GM12878 (cell line): ENCODE results near the gene CLEC4G. TPM values are rescaled to one million over a fixed set of nuclear protein-coding genes. Genes with fewer than 3 reads are reported as not detected.

Experiments used
- ATAC-seq: fragments of 200-7000 bp; cut with Tn5 transposase; 3 replicates; pipeline ENCODE4 v1.9.1; 2020; ENCODE audit warnings: mild to moderate bottlenecking, moderate library complexity
- BruUV-seq: library from RNA; stranded (reverse); fragments of 400-500 nt; replicated peaks from 2 replicates; lab custom pipeline; 2021; lab: Mats Ljungman, UMichigan
- CTCF ChIA-PET: fragments of 300-600 bp; sonication (Branson Sonifier 250); formaldehyde crosslinking; extraction: SDS; loops from one replicate; lab custom pipeline; 2021; ENCODE audit warnings: inconsistent platforms; lab: Yijun Ruan, JAX
- POLR2A ChIA-PET: fragments of 350-600 bp; formaldehyde crosslinking; extraction: SDS; loops from one replicate; lab custom pipeline; 2021; ENCODE audit warnings: inconsistent platforms; lab: Charles Lee
- RAD21 ChIA-PET: fragments of 300-600 bp; sonication (Branson Sonifier 250); formaldehyde crosslinking; loops from one replicate; lab custom pipeline; 2023; ENCODE audit warnings: antibody characterized with exemption; ENCODE audit not compliant: unreplicated experiment; lab: Charles Lee
- SMC1A ChIA-PET: fragments of 300-600 bp; sonication (Branson Sonifier 250); formaldehyde crosslinking; loops from one replicate; lab custom pipeline; 2023; ENCODE audit not compliant: unreplicated experiment, uncharacterized antibody; lab: Charles Lee
- DNase-seq: peaks from one replicate; pipeline ENCODE4 v3.0.0-alpha.2; 2011; ENCODE audit warnings: low read depth, low spot score
- FAIRE-seq: peaks from 3 replicates; lab custom pipeline; 2011; peaks lifted over from hg19 to GRCh38; lab: Jason Lieb, UNC
- H2AFZ ChIP-seq: 2 replicates; pipeline ENCODE4 v1.6.0; 2011; ENCODE audit warnings: low read depth, low read length, control low read depth; ENCODE audit not compliant: control insufficient read depth
- H3K27ac ChIP-seq: 2 replicates; pipeline ENCODE4 v1.5.1; 2011; ENCODE audit warnings: control low read depth; ENCODE audit not compliant: control insufficient read depth, insufficient read depth
- H3K27me3 ChIP-seq, 2 experiments: replicated peaks in 1 of 2; 2 replicates each; pipeline versions ENCODE4 v1.6.0 to v1.6.1; 2011; ENCODE audit warnings: low read length in 1 of 2; ENCODE audit not compliant: control insufficient read depth in 2 of 2, insufficient read depth in 2 of 2
- H3K36me3 ChIP-seq, 2 experiments: 2 replicates each; pipeline ENCODE4 v1.5.1; 2011; ENCODE audit warnings: low read length in 1 of 2; ENCODE audit not compliant: control insufficient read depth in 2 of 2, insufficient read depth in 2 of 2
- H3K4me1 ChIP-seq: 2 replicates; pipeline ENCODE4 v1.6.1; 2011; ENCODE audit warnings: mild to moderate bottlenecking, low read length, moderate library complexity, mixed read lengths; ENCODE audit not compliant: control insufficient read depth, insufficient read depth
- H3K4me2 ChIP-seq: 2 replicates; pipeline ENCODE4 v1.6.0; 2011; ENCODE audit warnings: control low read depth; ENCODE audit not compliant: control insufficient read depth, insufficient read depth
- H3K4me3 ChIP-seq: fragments of 200-600 bp; sonication (generic); 2 replicates; pipeline ENCODE4 v1.5.1; 2016
- H3K79me2 ChIP-seq: 2 replicates; pipeline ENCODE4 v1.6.0; 2011; ENCODE audit warnings: low read length; ENCODE audit not compliant: control insufficient read depth, insufficient read depth
- H3K9ac ChIP-seq: 2 replicates; pipeline ENCODE4 v1.8.0; 2011; ENCODE audit warnings: low read length, control low read depth, mixed read lengths; ENCODE audit not compliant: control insufficient read depth, insufficient read depth
- H3K9me3 ChIP-seq: replicated peaks from 3 replicates; pipeline ENCODE4 v1.5.1; 2011; ENCODE audit warnings: mild to moderate bottlenecking, low read length; ENCODE audit not compliant: control insufficient read depth, insufficient read depth
- H4K20me1 ChIP-seq: 2 replicates; pipeline ENCODE4 v1.6.0; 2011; ENCODE audit not compliant: control insufficient read depth, insufficient read depth
- ATF2 ChIP-seq: IDR thresholded peaks from 2 replicates; pipeline ENCODE4 v1.6.1; 2012; ENCODE audit warnings: low read length, inconsistent platforms
- BRCA1 ChIP-seq: IDR thresholded peaks from 2 replicates; pipeline ENCODE4 v1.6.1; 2011; ENCODE audit warnings: low read depth, low read length, improper control_type of control experiment
- CHD2 ChIP-seq: IDR thresholded peaks from 2 replicates; pipeline ENCODE4 v1.6.1; 2011; ENCODE audit warnings: low read depth, low read length, improper control_type of control experiment, borderline replicate concordance
- FOXM1 ChIP-seq: IDR thresholded peaks from 2 replicates; pipeline ENCODE4 v1.6.1; 2012; ENCODE audit warnings: low read depth, mild to moderate bottlenecking, inconsistent platforms, low read length, moderate library complexity
- GATAD2B ChIP-seq: fragments of 450-650 bp; conservative IDR thresholded peaks from 2 replicates; pipeline ENCODE4 v1.6.1; 2017; ENCODE audit warnings: low read depth, mild to moderate bottlenecking, moderate library complexity
- IKZF2 ChIP-seq, 2 experiments: fragments of 450-650 bp; IDR thresholded peaks; 2 replicates each; pipeline ENCODE4 v1.6.1; 2017; ENCODE audit warnings: mild to moderate bottlenecking in 2 of 2, moderate library complexity in 2 of 2
- IRF4 ChIP-seq: IDR thresholded peaks from 2 replicates; pipeline ENCODE4 v1.6.1; 2011; ENCODE audit warnings: low read depth, low read length
- IRF5 ChIP-seq: fragments of 450-650 bp; IDR thresholded peaks from 2 replicates; pipeline ENCODE4 v1.6.1; 2017; ENCODE audit warnings: borderline replicate concordance
- JUND ChIP-seq: IDR thresholded peaks from 2 replicates; pipeline ENCODE4 v1.6.1; 2012; ENCODE audit warnings: low read depth, mild to moderate bottlenecking, low read length, improper control_type of control experiment, moderate library complexity
- MYC ChIP-seq: IDR thresholded peaks from 2 replicates; pipeline ENCODE4 v1.6.1; 2011; ENCODE audit warnings: mild to moderate bottlenecking, low read length, moderate library complexity, inconsistent platforms; ENCODE audit not compliant: insufficient read depth, insufficient replicate concordance, insufficient read length, severe bottlenecking
- RCOR1 ChIP-seq: conservative IDR thresholded peaks from 2 replicates; pipeline ENCODE4 v1.6.1; 2012; ENCODE audit warnings: low read depth, low read length, improper control_type of control experiment
- SIX5 ChIP-seq: IDR thresholded peaks from 2 replicates; pipeline ENCODE4 v1.6.1; 2011; ENCODE audit warnings: mild to moderate bottlenecking, low read depth, low read length, moderate library complexity; ENCODE audit not compliant: severe bottlenecking
- SUPT20H ChIP-seq: IDR thresholded peaks from 2 replicates; pipeline ENCODE4 v1.6.1; 2011; ENCODE audit warnings: low read depth, mild to moderate bottlenecking, low read length, moderate library complexity, borderline replicate concordance; ENCODE audit not compliant: control insufficient read depth
- TBL1XR1 ChIP-seq: IDR thresholded peaks from 2 replicates; pipeline ENCODE4 v1.6.1; 2012; ENCODE audit warnings: low read depth, low read length, improper control_type of control experiment
- ZBTB4 ChIP-seq: fragments of 450-650 bp; formaldehyde crosslinking; IDR thresholded peaks from 2 replicates; pipeline ENCODE4 v1.4.0; 2022; ENCODE audit warnings: mild to moderate bottlenecking, moderate library complexity
- ZNF24 ChIP-seq: fragments of 450-650 bp; IDR thresholded peaks from 2 replicates; pipeline ENCODE4 v1.6.1; 2017; ENCODE audit warnings: antibody characterized with exemption, mild to moderate bottlenecking
- WGBS: methylation state at CpG from one replicate; pipeline ENCODE4 v1.1.6; 2016; ENCODE audit warnings: low lambda C conversion rate; ENCODE audit not compliant: insufficient replicate concordance, insufficient coverage; ENCODE audit errors: missing lambda C conversion rate; 5-methylcytosine and 5-hydroxymethylcytosine counted together
- in situ Hi-C: fragments of 300-500 bp; cut with MboI; formaldehyde crosslinking; loops from 9 replicates; pipeline ENCODE4 v1.14.3; 2018; ENCODE audit warnings: mixed read lengths
- intact Hi-C: fragments of 100-400 bp; cut with micrococcal nuclease; formaldehyde crosslinking; loops from one replicate; pipeline ENCODE4 v1.14.2; 2022; ENCODE audit not compliant: unreplicated experiment
- polyA plus RNA-seq, 11 experiments: library from polyadenylated mRNA; depleted of rRNA in 4 of 11; unstranded in 6 of 11; stranded (reverse) in 5 of 11; fragments of >200 nt; fragmentation: Nextera tagmentation in 4 of 11; fragmentation: Illumina TruSeq in 1 of 11; extraction: Ambion mirVana in 4 of 11; extraction: Trizol in 1 of 11; gene quantifications; 1 replicate in 1 of 11; 2 replicates in 10 of 11; pipeline versions ENCODE4 v1.2.1 to v1.2.3, GENCODE V29; 2011 to 2016; ENCODE audit warnings: inconsistent platforms in 2 of 11, missing spikeins in 2 of 11, low read depth in 1 of 11
- total RNA-seq, 4 experiments: library from RNA; depleted of rRNA in 3 of 4; stranded (reverse); fragments of >200 nt in 3 of 4; fragmentation: Illumina TruSeq in 1 of 4; extraction: Trizol in 1 of 4; gene quantifications; 2 replicates each; pipeline versions ENCODE4 v1.2.1 to v1.2.3, GENCODE V29; 2013 to 2021

CLEC4G gene
- total and polyA plus RNA-seq, 10 of the 15 experiments (the other 5 are each of a cell fraction or from before 2014, with no cell fraction given) = 0.04 TPM; not detected in 9

GRCh38 chr19:7705387-7706187 is 26.3 kb downstream of the CLEC4G start:
- BruUV-seq = no TSS peak
- SMC1A ChIA-PET = interaction anchor here (0.7 to 1.2 kb wide), 6 partner anchors 10 to 137 kb away, joined by 3 to 4 read pairs (median 3); no protein-coding TSS in a partner anchor
- no peaks in the 10 kb centered on the region for H4K20me1 ChIP-seq
- RAD21 ChIA-PET = interaction anchor here (0.7 to 2.4 kb wide), 8 partner anchors 9 to 68 kb away, joined by 3 to 9 read pairs (median 6); partner anchors contain the start of gene TRAPPC5
- FAIRE-seq (peak; percentile 82), DNase-seq (peak; percentile 91), ATAC-seq (peak; percentile 66)
- in situ Hi-C loops = loop anchor here (10.0 kb wide), 2 partner anchors 521 to 1181 kb away; no protein-coding TSS in a partner anchor
- H3K9me3 ChIP-seq = no peaks in the 10 kb centered on the region; the same call in 2 of the 3 replicates
- no peaks in the 10 kb centered on the region for H3K27me3 ChIP-seq
- 3% methylated on average over 24 of the region's 24 CpGs for WGBS
- H3K79me2 ChIP-seq = peaks cover 12% of the 10 kb centered on the region
- CTCF ChIA-PET = interaction anchor here (0.6 to 1.3 kb wide), 4 partner anchors 9 to 325 kb away, joined by 3 to 10 read pairs (median 3); partner anchors contain the start of gene TRAPPC5
- H3K27ac ChIP-seq = peak overlapping the region; percentile 99
- peak overlapping the region; percentile 53; the same call in 1 of the 2 replicates for H3K4me3 ChIP-seq
- peak overlapping the region; percentile 56 for H2AFZ ChIP-seq
- POLR2A ChIA-PET = interaction anchor here (0.8 to 0.9 kb wide), 2 partner anchors 19 to 46 kb away, joined by 3 read pairs; no protein-coding TSS in a partner anchor
- intact Hi-C loops = loop anchor here (10.0 kb wide), 1 partner anchor 489 kb away; no protein-coding TSS in a partner anchor
- peak overlapping the region; percentile 82 for H3K9ac ChIP-seq
- peak overlapping the region; percentile 97 for H3K4me2 ChIP-seq
- no peaks in the 10 kb centered on the region for H3K36me3 ChIP-seq
- H3K4me1 ChIP-seq = peaks cover 83% of the 10 kb centered on the region
- TF ChIP-seq ATF2 = peak; percentile 96
- TF ChIP-seq ZBTB4 (CRISPR knock-in tag) = no peak
- no peak for TF ChIP-seq MYC
- TF ChIP-seq BRCA1 = no peak
- 0 out of 2 replicates have a peak, but pooled peaks have one; percentile 70 for TF ChIP-seq RCOR1
- TF ChIP-seq JUND = no peak
- TF ChIP-seq TBL1XR1 = peak; percentile 98
- peak; percentile 67 for TF ChIP-seq CHD2
- peak; percentile 98 for TF ChIP-seq IKZF2 (IDR thresholded peaks at IDR 0.05)
- peak; percentile 97 for TF ChIP-seq FOXM1
- TF ChIP-seq SIX5 = peak; percentile 13
- TF ChIP-seq SUPT20H = no peak
- TF ChIP-seq IRF4 = peak; percentile 71
- TF ChIP-seq GATAD2B = peak; percentile 95
- no peak for TF ChIP-seq IRF5
- TF ChIP-seq ZNF24 = peak; percentile 64; the same call in 1 of the 2 replicates
